ENCODE results near the gene PADI3. TPM values are rescaled to one million over a fixed set of nuclear protein-coding genes. Genes with fewer than 3 reads are reported as not detected.

The PADI3 gene
- total and polyA plus RNA-seq, 2 of the 4 experiments (the other 2 are of a cell fraction) = not detected

DNA sequence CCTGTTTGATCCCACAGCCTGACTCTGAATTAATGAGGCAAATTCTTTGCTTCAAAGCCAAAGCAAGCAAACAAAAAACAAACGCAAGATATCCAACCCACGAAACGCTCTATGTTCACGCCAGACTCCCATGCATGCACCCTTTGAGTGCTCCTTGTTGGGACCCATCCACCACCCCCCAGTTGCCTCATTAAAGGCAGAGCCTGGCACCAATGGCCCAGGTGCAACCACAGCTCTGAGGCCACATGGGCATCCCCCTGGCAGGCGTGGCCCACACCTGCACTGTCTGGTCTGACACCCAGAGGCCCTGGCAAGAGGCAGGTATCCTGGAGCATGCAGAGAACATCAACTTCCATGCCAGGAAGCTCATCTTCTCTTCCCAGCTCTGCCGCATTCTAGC, 58.0 kb downstream of the PADI3 start:
- Histone ChIP-seq H3K23ac (ENCODE audit: low read depth, low read length) (no peak overlapping the region), H2AK5ac (ENCODE audit: low read depth, low read length) (no peak overlapping the region), H3K18ac (ENCODE audit: low read depth, low read length) (no peak overlapping the region), H4K5ac (ENCODE audit: low read depth, low read length) (no peak overlapping the region), H3K27ac (ENCODE audit: insufficient read depth, low read length) (no peak overlapping the region), H4K8ac (ENCODE audit: low read depth in 2 of 2, low read length in 2 of 2) (no peak overlapping the region), H3K27me3 (ENCODE audit: control insufficient read depth, insufficient read depth, low read length) (peaks cover 35% of the 10 kb centered on the region), H3K4me2 (ENCODE audit: low read depth, low read length) (no peak overlapping the region), H2BK120ac (ENCODE audit: low read depth, low read length) (no peak overlapping the region), H3K4me1 (ENCODE audit: control insufficient read depth, insufficient read depth, low read length) (no peaks in the 10 kb centered on the region), H3K9ac (ENCODE audit: low read depth, low read length) (no peak overlapping the region), H2BK5ac (ENCODE audit: low read depth, low read length, poor library complexity, severe bottlenecking) (no peak overlapping the region), H4K91ac (ENCODE audit: insufficient read depth, low read depth, low read length) (no peak overlapping the region), H3K4me3 (ENCODE audit: insufficient read depth, low read depth, low read length) (no peak overlapping the region), H2AFZ (replicated peaks; ENCODE audit: low read length, poor library complexity) (no peak overlapping the region), H4K20me1 (ENCODE audit: insufficient read depth, low read length) (no peaks in the 10 kb centered on the region), H3K9me1 (ENCODE audit: insufficient read depth, low read length) (no peaks in the 10 kb centered on the region), H3K36me3 (ENCODE audit: control insufficient read depth, insufficient read depth, low read length) (no peaks in the 10 kb centered on the region), H3K56ac (ENCODE audit: extremely low read depth, insufficient read depth, low read length) (no peak overlapping the region), H2BK15ac (ENCODE audit: low read depth, low read length) (no peak overlapping the region), H2AK9ac (replicated peaks; ENCODE audit: low read depth, low read length, poor library complexity) (no peak overlapping the region), H3K4ac (ENCODE audit: low read depth, low read length) (no peak overlapping the region), H3K14ac (replicated peaks; ENCODE audit: low read depth, low read length) (no peak overlapping the region), H2BK20ac (ENCODE audit: low read depth, low read length) (no peak overlapping the region), H3K9me3 (ENCODE audit: control insufficient read depth, insufficient read depth, low read length) (peaks cover 4% of the 10 kb centered on the region), H3K79me1 (ENCODE audit: low read depth in 1 of 2, low read length in 2 of 2) (no peaks in the 10 kb centered on the region)
- 0% methylated on average over 1 of the region's 6 CpGs; no CpG with 5 or more reads in 1 of the 2 experiments for WGBS, 2 experiments (ENCODE audit: extremely low coverage in 2 of 2, insufficient read length in 1 of 2)
- BruUV-seq (replicated peaks) = no TSS peak
- ChIA-PET CTCF (no interaction called here), POLR2A (ENCODE audit: unreplicated experiment) (interaction anchor here (0.5 kb wide), 1 partner anchor 17 kb away, joined by 3 read pairs; no protein-coding TSS in a partner anchor)
- DNase-seq = no peak
- dilution Hi-C loops (cut with HindIII; ENCODE audit: low sequenced_read_pairs, unreplicated experiment) = no loop called here
- no peak for TF ChIP-seq RFX5 (IDR thresholded peaks at IDR 0.05; ENCODE audit: low read depth, low read length)
- no peak for TF ChIP-seq RAD21 (IDR thresholded peaks at IDR 0.05; ENCODE audit: low read length)
- no peak for TF ChIP-seq CEBPB (IDR thresholded peaks at IDR 0.05; ENCODE audit: low read depth, low read length)
- no peak for TF ChIP-seq CHD1 (IDR thresholded peaks at IDR 0.05; ENCODE audit: low read depth, low read length)
- no peak for TF ChIP-seq NFE2L2 (IDR thresholded peaks at IDR 0.05; ENCODE audit: low read depth, low read length)
- no peak for TF ChIP-seq SMC3 (IDR thresholded peaks at IDR 0.05; ENCODE audit: low read depth, low read length)
- no peak for TF ChIP-seq CTCF (conservative IDR thresholded peaks at IDR 0.05; ENCODE audit: low read depth, low read length)
- TF ChIP-seq MXI1 (IDR thresholded peaks at IDR 0.05; ENCODE audit: borderline replicate concordance, low read depth, low read length) = no peak
- TF ChIP-seq, protein P1, sequence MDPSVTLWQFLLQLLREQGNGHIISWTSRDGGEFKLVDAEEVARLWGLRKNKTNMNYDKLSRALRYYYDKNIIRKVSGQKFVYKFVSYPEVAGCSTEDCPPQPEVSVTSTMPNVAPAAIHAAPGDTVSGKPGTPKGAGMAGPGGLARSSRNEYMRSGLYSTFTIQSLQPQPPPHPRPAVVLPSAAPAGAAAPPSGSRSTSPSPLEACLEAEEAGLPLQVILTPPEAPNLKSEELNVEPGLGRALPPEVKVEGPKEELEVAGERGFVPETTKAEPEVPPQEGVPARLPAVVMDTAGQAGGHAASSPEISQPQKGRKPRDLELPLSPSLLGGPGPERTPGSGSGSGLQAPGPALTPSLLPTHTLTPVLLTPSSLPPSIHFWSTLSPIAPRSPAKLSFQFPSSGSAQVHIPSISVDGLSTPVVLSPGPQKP (IDR thresholded peaks at IDR 0.05; ENCODE audit: borderline replicate concordance, low read depth, low read length) = no peak
- no peak for TF ChIP-seq RCOR1 (IDR thresholded peaks at IDR 0.05; ENCODE audit: insufficient replicate concordance, low read length)
- TF ChIP-seq FOS (IDR thresholded peaks at IDR 0.05; ENCODE audit: low read depth, low read length) = no peak
- no peak for TF ChIP-seq USF2 (IDR thresholded peaks at IDR 0.05; ENCODE audit: low read depth, low read length)
- no peak for TF ChIP-seq BHLHE40 (IDR thresholded peaks at IDR 0.05; ENCODE audit: low read depth, low read length)
- no peak for TF ChIP-seq MAZ (IDR thresholded peaks at IDR 0.05; ENCODE audit: borderline replicate concordance, low read depth, low read length)
- no peak for TF ChIP-seq MAFK (IDR thresholded peaks at IDR 0.05; ENCODE audit: low read depth, low read length)
- intact Hi-C loops (cut with micrococcal nuclease) = no loop called here
- in situ Hi-C loops (cut with MboI; ENCODE audit: low sequenced_read_pairs) = no loop called here
- no peak for ATAC-seq (ENCODE audit: low read depth)
